IMR-90 (cell line): ENCODE results near the gene GPRC5C. TPM values are rescaled to one million over a fixed set of nuclear protein-coding genes. Genes with fewer than 3 reads are reported as not detected.

Experiments
- ATAC-seq: fragments of 200-7000 bp; cut with Tn5 transposase; 2 replicates; pipeline ENCODE4 v1.9.1; 2020; ENCODE audit warnings: low read depth, mild to moderate bottlenecking, moderate library complexity
- BruUV-seq: library from RNA; stranded (reverse); fragments of 400-500 nt; replicated peaks from 2 replicates; lab custom pipeline; 2021; lab: Mats Ljungman, UMichigan
- CTCF ChIA-PET: fragments of 300-600 bp; formaldehyde crosslinking; extraction: SDS; loops from one replicate; lab custom pipeline; 2021; ENCODE audit warnings: antibody characterized with exemption; lab: Yijun Ruan, JAX
- POLR2A ChIA-PET: fragments of 300-600 bp; sonication (Branson Sonifier 250); formaldehyde crosslinking; loops from one replicate; lab custom pipeline; 2022; ENCODE audit warnings: antibody characterized with exemption; ENCODE audit not compliant: unreplicated experiment; lab: Charles Lee
- DNase-seq: peaks from one replicate; pipeline ENCODE4 v3.0.0; 2013
- H2AFZ ChIP-seq: replicated peaks from 2 replicates; pipeline ENCODE3; 2013; ENCODE audit warnings: low read length, mild to moderate bottlenecking; ENCODE audit not compliant: poor library complexity
- H2AK5ac ChIP-seq: 2 replicates; pipeline ENCODE4 v1.6.1; 2013; ENCODE audit warnings: low read depth, low read length, inconsistent platforms
- H2AK9ac ChIP-seq: replicated peaks from 2 replicates; pipeline ENCODE3; 2013; ENCODE audit warnings: mild to moderate bottlenecking, low read depth, low read length, moderate library complexity; ENCODE audit not compliant: poor library complexity
- H2BK120ac ChIP-seq: 2 replicates; pipeline ENCODE4 v1.6.1; 2013; ENCODE audit warnings: low read depth, low read length, inconsistent platforms
- H2BK15ac ChIP-seq: 3 replicates; pipeline ENCODE4 v1.6.1; 2013; ENCODE audit warnings: low read depth, low read length, inconsistent platforms
- H2BK20ac ChIP-seq: 2 replicates; pipeline ENCODE4 v1.6.1; 2013; ENCODE audit warnings: low read depth, mild to moderate bottlenecking, inconsistent platforms, low read length, moderate library complexity
- H2BK5ac ChIP-seq: 2 replicates; pipeline ENCODE4 v1.6.1; 2013; ENCODE audit warnings: mild to moderate bottlenecking, low read depth, low read length, inconsistent platforms; ENCODE audit not compliant: poor library complexity, severe bottlenecking
- H3K14ac ChIP-seq: replicated peaks from 2 replicates; pipeline ENCODE4 v1.6.1; 2013; ENCODE audit warnings: low read depth, low read length, inconsistent platforms
- H3K18ac ChIP-seq: 2 replicates; pipeline ENCODE4 v1.6.1; 2013; ENCODE audit warnings: low read depth, low read length, control low read depth
- H3K23ac ChIP-seq: 2 replicates; pipeline ENCODE4 v1.6.1; 2013; ENCODE audit warnings: low read depth, low read length, inconsistent platforms
- H3K27ac ChIP-seq: 2 replicates; pipeline ENCODE4 v1.5.1; 2013; ENCODE audit warnings: mild to moderate bottlenecking, control low read depth, low read length; ENCODE audit not compliant: insufficient read depth
- H3K27me3 ChIP-seq: 2 replicates; pipeline ENCODE4 v1.6.1; 2013; ENCODE audit warnings: low read length; ENCODE audit not compliant: control insufficient read depth, insufficient read depth
- H3K36me3 ChIP-seq: 2 replicates; pipeline ENCODE4 v1.6.1; 2013; ENCODE audit warnings: low read length, mixed read lengths; ENCODE audit not compliant: control insufficient read depth, insufficient read depth
- H3K4ac ChIP-seq: 2 replicates; pipeline ENCODE4 v1.6.1; 2013; ENCODE audit warnings: low read depth, low read length, inconsistent platforms
- H3K4me1 ChIP-seq: 2 replicates; pipeline ENCODE4 v1.6.1; 2013; ENCODE audit warnings: low read length, mixed read lengths; ENCODE audit not compliant: control insufficient read depth, insufficient read depth
- H3K4me2 ChIP-seq: 2 replicates; pipeline ENCODE4 v1.6.1; 2013; ENCODE audit warnings: low read depth, mild to moderate bottlenecking, control low read depth, low read length, moderate library complexity
- H3K4me3 ChIP-seq: 2 replicates; pipeline ENCODE4 v1.5.1; 2013; ENCODE audit warnings: low read depth, mild to moderate bottlenecking, control low read depth, low read length, moderate library complexity; ENCODE audit not compliant: insufficient read depth
- H3K56ac ChIP-seq: 2 replicates; pipeline ENCODE4 v1.6.1; 2013; ENCODE audit warnings: low read length, inconsistent platforms; ENCODE audit not compliant: insufficient read depth; ENCODE audit errors: extremely low read depth
- H3K79me1 ChIP-seq, 2 experiments: 2 replicates each; pipeline ENCODE4 v1.6.1; 2013; ENCODE audit warnings: low read length in 2 of 2, inconsistent platforms in 1 of 2, low read depth in 1 of 2
- H3K9ac ChIP-seq: 2 replicates; pipeline ENCODE4 v1.6.1; 2013; ENCODE audit warnings: low read depth, low read length, control low read depth
- H3K9me1 ChIP-seq: 2 replicates; pipeline ENCODE4 v1.6.1; 2013; ENCODE audit warnings: low read length, inconsistent platforms; ENCODE audit not compliant: insufficient read depth
- H3K9me3 ChIP-seq: 2 replicates; pipeline ENCODE4 v1.6.1; 2013; ENCODE audit warnings: low read length; ENCODE audit not compliant: control insufficient read depth, insufficient read depth
- H4K20me1 ChIP-seq: 2 replicates; pipeline ENCODE4 v1.6.1; 2013; ENCODE audit warnings: low read length, inconsistent platforms; ENCODE audit not compliant: insufficient read depth
- H4K5ac ChIP-seq: 2 replicates; pipeline ENCODE4 v1.6.1; 2013; ENCODE audit warnings: mild to moderate bottlenecking, low read depth, low read length, control low read depth
- H4K8ac ChIP-seq, 2 experiments: 2 replicates each; pipeline ENCODE4 v1.6.1; 2013; ENCODE audit warnings: low read depth in 2 of 2, low read length in 2 of 2, control low read depth in 1 of 2, inconsistent platforms in 1 of 2
- H4K91ac ChIP-seq: 2 replicates; pipeline ENCODE4 v1.6.1; 2013; ENCODE audit warnings: low read depth, low read length, inconsistent platforms; ENCODE audit not compliant: insufficient read depth
- BHLHE40 ChIP-seq: fragments of 150-350 bp; IDR thresholded peaks from 2 replicates; pipeline ENCODE4 v1.6.1; 2016; ENCODE audit warnings: mild to moderate bottlenecking, low read depth, low read length
- CEBPB ChIP-seq: IDR thresholded peaks from 2 replicates; pipeline ENCODE4 v1.6.1; 2012; ENCODE audit warnings: low read depth, low read length, improper control_type of control experiment
- CHD1 ChIP-seq: IDR thresholded peaks from 2 replicates; pipeline ENCODE4 v1.6.1; 2012; ENCODE audit warnings: low read depth, low read length, improper control_type of control experiment
- CTCF ChIP-seq: conservative IDR thresholded peaks from 2 replicates; pipeline ENCODE4 v1.5.1; 2012; ENCODE audit warnings: mild to moderate bottlenecking, low read depth, low read length, improper control_type of control experiment
- ELK1 ChIP-seq: fragments of 150-350 bp; IDR thresholded peaks from 2 replicates; pipeline ENCODE4 v1.6.1; 2016; ENCODE audit warnings: low read depth, mild to moderate bottlenecking, low read length, moderate library complexity, borderline replicate concordance
- FOS ChIP-seq: fragments of 150-350 bp; IDR thresholded peaks from 2 replicates; pipeline ENCODE4 v1.6.1; 2016; ENCODE audit warnings: low read depth, low read length
- MAFK ChIP-seq: IDR thresholded peaks from 2 replicates; pipeline ENCODE4 v1.6.1; 2012; ENCODE audit warnings: low read depth, low read length, improper control_type of control experiment
- MAZ ChIP-seq: IDR thresholded peaks from 2 replicates; pipeline ENCODE4 v1.6.1; 2012; ENCODE audit warnings: low read depth, mild to moderate bottlenecking, low read length, improper control_type of control experiment, moderate library complexity, borderline replicate concordance
- MXI1 ChIP-seq: IDR thresholded peaks from 2 replicates; pipeline ENCODE4 v1.6.1; 2012; ENCODE audit warnings: low read depth, mild to moderate bottlenecking, low read length, moderate library complexity, borderline replicate concordance
- NFE2L2 ChIP-seq: fragments of 150-350 bp; IDR thresholded peaks from 2 replicates; pipeline ENCODE4 v1.6.1; 2016; ENCODE audit warnings: low read depth, mild to moderate bottlenecking, low read length
- POLR2A ChIP-seq: IDR thresholded peaks from 2 replicates; pipeline ENCODE4 v1.6.1; 2012; ENCODE audit warnings: mild to moderate bottlenecking, low read depth, low read length
- RAD21 ChIP-seq: IDR thresholded peaks from 2 replicates; pipeline ENCODE4 v1.6.1; 2012; ENCODE audit warnings: low read length, improper control_type of control experiment
- RCOR1 ChIP-seq: IDR thresholded peaks from 2 replicates; pipeline ENCODE4 v1.6.1; 2012; ENCODE audit warnings: mild to moderate bottlenecking, low read length, improper control_type of control experiment; ENCODE audit not compliant: insufficient replicate concordance
- RFX5 ChIP-seq: IDR thresholded peaks from 2 replicates; pipeline ENCODE4 v1.8.0; 2012; ENCODE audit warnings: low read depth, mild to moderate bottlenecking, low read length, moderate library complexity
- SMC3 ChIP-seq: fragments of 150-350 bp; IDR thresholded peaks from 2 replicates; pipeline ENCODE4 v1.6.1; 2016; ENCODE audit warnings: low read depth, mild to moderate bottlenecking, antibody characterized with exemption, low read length, moderate library complexity
- USF2 ChIP-seq: fragments of 150-350 bp; IDR thresholded peaks from 2 replicates; pipeline ENCODE4 v1.6.1; 2017; ENCODE audit warnings: mild to moderate bottlenecking, antibody characterized with exemption, low read length, low read depth
- WGBS, 2 experiments: methylation state at CpG; one replicate each; pipeline versions ENCODE4 v1.1.5 to v1.1.7; 2013; ENCODE audit warnings: missing lambda C conversion rate in 2 of 2; ENCODE audit not compliant: insufficient read length in 1 of 2; ENCODE audit errors: extremely low coverage in 2 of 2; 5-methylcytosine and 5-hydroxymethylcytosine counted together
- dilution Hi-C: fragments of 300-500 bp; cut with HindIII; formaldehyde crosslinking; loops from one replicate; pipeline ENCODE4 v1.14.3; 2018; ENCODE audit warnings: low sequenced_read_pairs; ENCODE audit not compliant: unreplicated experiment
- in situ Hi-C: fragments of 300-500 bp; cut with MboI; formaldehyde crosslinking; loops from 3 replicates; pipeline ENCODE4 v1.14.3; 2019; ENCODE audit warnings: low sequenced_read_pairs, inconsistent platforms, mixed read lengths
- intact Hi-C: fragments of 100-400 bp; cut with micrococcal nuclease; formaldehyde crosslinking; loops from 2 replicates; pipeline ENCODE4 v1.10.0; 2022
- polyA plus RNA-seq, 3 experiments: library from polyadenylated mRNA; depleted of rRNA; stranded (reverse); fragments of >200 nt; gene quantifications; 2 replicates each; pipeline ENCODE4 v1.2.3, GENCODE V29; 2012; ENCODE audit warnings: low replicate concordance in 1 of 3
- total RNA-seq: library from RNA; depleted of rRNA; stranded (reverse); fragments of >200 nt; gene quantifications from 2 replicates; pipeline ENCODE4 v1.2.3, GENCODE V29; 2012

GPRC5C gene
- total and polyA plus RNA-seq, 2 of the 4 experiments (the other 2 are of a cell fraction): not detected

DNA sequence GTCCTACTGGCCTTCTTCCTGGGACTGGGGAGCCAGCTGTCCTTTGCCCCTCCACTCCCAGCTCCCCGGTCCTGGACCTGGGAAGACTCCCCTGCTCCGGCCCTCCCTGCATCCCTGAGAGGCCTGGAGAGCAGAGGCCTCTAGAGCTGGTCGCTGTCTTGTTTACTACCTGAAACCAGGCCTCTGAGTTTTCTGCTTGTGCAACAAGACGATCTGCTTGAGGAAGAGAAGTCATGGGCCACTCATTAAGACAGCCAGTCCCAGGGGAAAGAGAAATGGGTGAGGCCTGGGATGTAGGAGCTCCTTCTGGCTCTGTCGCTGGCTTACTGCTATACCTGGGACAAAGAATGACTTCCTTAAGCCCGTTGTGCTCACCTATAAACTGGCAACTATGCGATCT, 29.8 kb upstream of the GPRC5C start:
- Histone ChIP-seq H3K4me1 (no peaks in the 10 kb centered on the region), H4K8ac (no peak overlapping the region), H3K27me3 (no peaks in the 10 kb centered on the region), H3K36me3 (no peaks in the 10 kb centered on the region), H3K14ac (no peak overlapping the region), H2BK120ac (no peak overlapping the region), H3K9me1 (no peaks in the 10 kb centered on the region), H4K91ac (no peak overlapping the region), H3K56ac (no peak overlapping the region), H2AK5ac (no peak overlapping the region), H3K4ac (no peak overlapping the region), H3K9ac (no peak overlapping the region), H3K27ac (no peak overlapping the region), H2AK9ac (no peak overlapping the region), H3K4me3 (no peak overlapping the region), H3K9me3 (peaks cover 12% of the 10 kb centered on the region), H3K18ac (no peak overlapping the region), H3K4me2 (no peak overlapping the region), H3K23ac (no peak overlapping the region), H2AFZ (no peak overlapping the region), H2BK15ac (no peak overlapping the region), H2BK20ac (no peak overlapping the region), H4K20me1 (no peaks in the 10 kb centered on the region), H3K79me1 (no peaks in the 10 kb centered on the region), H2BK5ac (no peak overlapping the region), H4K5ac (no peak overlapping the region)
- BruUV-seq: no TSS peak
- dilution Hi-C loops (no loop called here), intact Hi-C loops (no loop called here), in situ Hi-C loops (no loop called here)
- WGBS, 2 experiments: 52% methylated on average over 2 of the region's 7 CpGs; no CpG with 5 or more reads in 1 of the 2 experiments
- no peak for TF ChIP-seq FOS
- no peak for TF ChIP-seq MAFK
- TF ChIP-seq CEBPB: no peak
- no peak for TF ChIP-seq NFE2L2
- TF ChIP-seq MAZ: no peak
- TF ChIP-seq POLR2A: no peak
- TF ChIP-seq RFX5: no peak
- no peak for TF ChIP-seq SMC3
- no peak for TF ChIP-seq RCOR1
- no peak for TF ChIP-seq ELK1
- no peak for TF ChIP-seq CHD1
- no peak for TF ChIP-seq BHLHE40
- no peak for TF ChIP-seq MXI1
- TF ChIP-seq RAD21: no peak
- no peak for TF ChIP-seq USF2
- no peak for TF ChIP-seq CTCF
- DNase-seq: no peak
- CTCF ChIA-PET: no interaction called here
- ATAC-seq: no peak
- POLR2A ChIA-PET: no interaction called here
